NCI-H2107 (cell line): ENCODE data around the gene LPIN2.

Experiments
- DNase-seq: peaks from one replicate; lab custom pipeline; 2025; lab: John Stamatoyannopoulos, UW

LPIN2 gene

DNA sequence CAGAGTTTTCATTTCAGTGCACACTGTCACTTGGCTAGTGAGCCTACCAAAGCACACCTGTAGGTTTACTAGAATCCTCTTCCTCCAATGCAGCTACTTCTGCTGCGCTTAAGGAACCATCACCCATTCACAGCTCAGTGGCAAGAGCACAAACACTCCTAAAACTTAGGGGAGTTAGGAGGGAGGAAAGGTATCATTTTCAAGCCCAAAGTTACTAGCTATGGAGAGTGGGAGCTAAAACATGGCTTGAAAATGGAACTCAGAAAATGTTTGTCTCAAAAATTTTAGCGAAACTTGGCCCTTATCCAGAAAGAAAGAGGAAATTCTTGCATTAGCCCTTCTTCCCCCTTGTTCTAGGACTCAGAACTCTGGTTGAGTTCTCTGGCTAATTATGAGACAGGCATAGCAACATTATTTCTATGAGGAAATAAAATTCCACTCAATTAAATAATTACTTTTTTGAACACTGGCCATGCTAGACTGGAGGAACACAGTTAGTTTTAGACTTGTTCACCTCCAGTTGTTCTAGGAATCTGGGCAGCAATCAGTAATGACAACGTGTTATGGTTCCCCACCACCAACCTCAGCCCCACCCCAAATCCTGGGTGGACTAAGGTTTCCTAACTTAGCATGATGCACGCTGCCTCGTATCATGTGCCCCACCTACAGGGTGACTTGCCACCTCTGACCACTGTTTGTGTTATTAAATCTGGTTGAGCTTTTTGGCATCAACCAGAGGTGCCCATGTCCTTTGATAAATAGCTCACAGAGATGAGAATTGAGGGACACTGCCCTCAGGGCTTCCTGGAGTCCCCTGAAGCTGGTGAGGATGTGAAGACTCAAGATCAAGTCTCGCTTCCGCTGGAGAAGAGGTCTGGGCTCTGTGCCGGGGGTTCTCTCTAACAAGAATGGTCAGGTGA lies 32.8 kb downstream of the LPIN2 start:
- no peak for DNase-seq

DNA sequence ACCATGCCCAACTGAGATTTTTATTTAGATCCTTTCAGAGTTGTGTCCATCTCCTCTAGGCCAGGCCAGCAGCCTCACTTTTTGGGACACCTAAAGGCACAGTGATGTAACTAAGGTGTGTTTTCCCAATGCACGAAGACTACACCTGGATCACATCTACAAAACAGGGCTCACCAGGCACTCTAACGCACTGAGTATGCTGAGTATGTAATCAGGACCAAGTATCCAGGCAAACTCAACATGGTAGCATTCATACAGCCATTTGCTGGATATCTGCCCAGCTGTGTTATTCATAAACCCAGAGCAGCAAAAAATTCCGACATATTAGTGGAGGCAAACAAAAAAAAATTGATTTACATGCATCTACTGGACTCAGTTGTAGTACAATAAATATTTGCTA lies 33.8 kb downstream of the LPIN2 start:
- DNase-seq = no peak

GRCh38 chr18:2978661-2979106 lies 34.3 kb downstream of the LPIN2 start:
- no peak for DNase-seq

DNA sequence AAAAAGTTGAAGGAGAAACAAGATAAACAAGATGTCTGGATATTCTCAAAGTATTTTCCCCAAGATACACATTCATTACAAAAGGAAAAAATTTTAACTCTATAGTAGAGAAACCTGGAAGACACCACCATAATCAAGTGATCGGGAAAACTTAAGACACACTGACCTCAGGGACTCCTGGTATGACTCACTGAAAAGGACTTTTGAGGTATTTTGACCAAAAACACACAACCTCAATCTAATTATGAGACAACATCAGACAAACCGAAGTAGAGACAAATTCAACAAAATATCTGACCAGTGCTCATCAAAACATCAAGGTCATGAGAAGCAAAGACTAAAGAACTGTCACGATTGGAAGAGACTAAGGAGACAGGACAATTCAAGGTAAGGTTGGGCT lies 34.7 kb downstream of the LPIN2 start:
- no peak for DNase-seq

- DNase-seq = no peak
Observed at GRCh38 chr18:2976218-2977132, 36.5 kb downstream of the LPIN2 start.

- no peak for DNase-seq
Observed at GRCh38 chr18:2974731-2975130, 38.2 kb downstream of the LPIN2 start.

DNA sequence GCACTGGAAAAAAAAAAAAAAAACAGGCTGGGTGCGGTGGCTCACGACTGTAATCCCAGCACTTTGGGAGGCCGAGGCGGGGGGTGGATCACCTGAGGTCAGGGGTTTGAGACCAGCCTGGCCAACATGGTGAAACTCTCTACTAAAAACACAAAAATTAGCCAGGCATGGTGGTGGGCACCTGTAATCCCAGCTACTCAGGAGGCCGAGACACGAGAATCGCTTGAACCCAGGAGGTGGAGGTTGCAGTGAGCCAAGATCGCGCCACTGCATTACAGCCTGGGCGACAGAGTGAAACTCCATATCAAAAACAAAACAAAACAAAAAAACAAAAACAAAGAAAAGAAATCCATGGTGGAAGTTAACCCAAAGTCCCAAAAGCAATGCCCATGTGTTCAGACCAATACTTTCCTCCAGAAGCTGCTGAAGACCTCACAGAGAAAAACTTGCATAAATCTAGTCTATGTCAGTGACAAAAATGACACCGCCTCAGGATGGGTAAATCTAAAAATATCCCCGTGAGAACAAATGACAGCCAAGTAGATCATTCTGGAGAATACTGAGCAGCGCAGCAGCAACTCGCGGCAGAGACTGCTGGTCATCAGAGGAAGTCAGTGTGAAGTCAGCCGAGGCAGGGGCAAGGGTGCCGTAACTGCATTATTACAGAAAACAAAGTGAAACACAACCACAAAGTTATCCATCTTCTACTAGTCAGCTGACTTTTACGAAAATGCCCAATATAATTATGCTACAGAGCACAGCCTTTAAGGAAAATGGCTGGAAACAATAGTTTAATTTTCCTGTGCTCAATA lies 41.0 kb downstream of the LPIN2 start:
- DNase-seq = no peak

- DNase-seq = no peak
Observed at GRCh38 chr18:2970772-2971659, 41.9 kb downstream of the LPIN2 start.

GRCh38 chr18:2970344-2970743 lies 42.6 kb downstream of the LPIN2 start:
- DNase-seq = no peak

- no peak for DNase-seq
Observed at GRCh38 chr18:2969695-2970094, 43.2 kb downstream of the LPIN2 start.

GRCh38 chr18:2968606-2969005 lies 44.3 kb downstream of the LPIN2 start:
- no peak for DNase-seq

DNA sequence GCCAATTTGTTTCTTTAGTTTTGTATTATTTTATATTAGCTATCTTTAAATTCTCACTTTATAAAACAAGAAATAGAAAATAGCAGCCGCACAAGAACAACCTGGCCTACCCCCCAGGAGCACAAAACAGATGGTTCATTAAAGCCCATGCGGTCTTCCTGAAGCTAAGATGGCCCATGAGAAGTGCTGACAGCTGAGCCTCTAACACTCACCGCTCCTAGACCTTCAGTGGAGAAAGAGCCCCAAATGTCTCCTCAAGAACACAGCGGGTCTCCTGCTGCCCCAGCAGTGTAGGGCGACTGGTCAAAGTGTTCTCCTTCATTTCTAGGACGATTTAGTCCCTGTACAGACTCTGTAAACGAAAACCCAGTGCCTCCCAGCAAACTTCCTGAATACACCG lies 45.1 kb downstream of the LPIN2 start:
- DNase-seq = no peak

DNA sequence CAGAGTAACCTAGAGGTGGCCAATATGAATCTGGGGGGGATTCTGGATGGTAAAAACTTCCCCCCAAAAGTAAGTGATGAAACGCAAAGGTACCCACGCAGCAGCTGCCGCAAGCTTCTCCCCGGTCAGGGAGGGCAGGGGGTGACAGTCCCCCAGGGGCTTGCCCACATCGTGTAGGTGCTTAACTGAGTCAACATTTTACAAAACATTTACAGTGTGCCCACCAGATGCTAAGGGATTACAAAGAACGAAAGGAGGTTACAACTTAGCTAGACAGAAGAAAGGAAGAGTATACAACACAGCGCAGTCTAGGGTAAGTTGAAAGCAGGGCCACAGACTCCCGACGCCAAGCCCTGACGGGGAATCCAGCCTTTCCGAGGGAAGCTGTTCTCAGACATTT lies 45.6 kb downstream of the LPIN2 start:
- DNase-seq = no peak

DNA sequence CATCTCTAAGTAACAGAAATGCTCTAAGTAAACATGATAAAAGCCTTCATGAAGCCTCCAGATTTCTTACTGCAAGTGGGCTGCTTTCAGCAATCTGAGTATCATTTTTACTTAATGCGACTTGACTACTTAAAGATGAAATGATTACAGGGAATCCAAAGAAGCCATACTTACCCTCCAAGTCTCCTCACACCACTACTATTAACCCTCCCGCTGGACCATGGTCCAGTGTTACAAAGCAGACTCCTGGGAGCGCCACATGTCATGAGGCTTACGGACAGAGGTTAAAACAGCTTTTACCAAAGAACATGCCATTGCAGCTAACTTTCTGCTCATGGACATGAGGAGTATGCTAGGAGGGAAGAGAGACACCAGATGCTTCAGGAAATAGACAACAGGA lies 46.4 kb downstream of the LPIN2 start:
- no peak for DNase-seq

- no peak for DNase-seq
Observed at GRCh38 chr18:2965797-2966196, 47.1 kb downstream of the LPIN2 start.

- no peak for DNase-seq
Observed at GRCh38 chr18:2964361-2965010, 48.5 kb downstream of the LPIN2 start.
